H1 (cell line): ENCODE data around the gene MATK. TPM values are rescaled to one million over a fixed set of nuclear protein-coding genes. Genes with fewer than 3 reads are reported as not detected.

Source experiments
- ATF3 ChIP-seq: IDR thresholded peaks from 2 replicates; pipeline ENCODE4 v1.6.1; 2011; ENCODE audit warnings: low read depth, mild to moderate bottlenecking, low read length; ENCODE audit not compliant: insufficient read depth
- BRCA1 ChIP-seq: IDR thresholded peaks from 2 replicates; pipeline ENCODE4 v1.6.1; 2012; ENCODE audit warnings: low read depth, low read length, improper control_type of control experiment
- CHD7 ChIP-seq: fragments of 300-600 bp; sonication (generic); IDR thresholded peaks from 2 replicates; pipeline ENCODE4 v1.7.1; 2012; ENCODE audit warnings: low read length, moderate library complexity, mild to moderate bottlenecking, inconsistent platforms; ENCODE audit not compliant: insufficient replicate concordance
- CREB1 ChIP-seq: IDR thresholded peaks from 2 replicates; pipeline ENCODE4 v1.6.1; 2012; ENCODE audit warnings: inconsistent platforms
- HDAC6 ChIP-seq: IDR thresholded peaks from one replicate; pipeline ENCODE4 v1.7.1; 2012; ENCODE audit warnings: low read depth, mild to moderate bottlenecking, inconsistent platforms, low read length, moderate library complexity
- JUN ChIP-seq: IDR thresholded peaks from 2 replicates; pipeline ENCODE4 v1.6.1; 2011; ENCODE audit warnings: low read depth, mild to moderate bottlenecking, improper control_type of control experiment, low read length
- MAFK ChIP-seq: IDR thresholded peaks from 2 replicates; pipeline ENCODE4 v1.6.1; 2012; ENCODE audit warnings: low read depth, mild to moderate bottlenecking, improper control_type of control experiment, low read length
- POLR2A ChIP-seq, 2 experiments: IDR thresholded peaks; 1 replicate in 1 of 2; 2 replicates in 1 of 2; pipeline ENCODE4 v1.6.1; 2011; ENCODE audit warnings: low read depth in 2 of 2, low read length in 2 of 2, mild to moderate bottlenecking in 2 of 2; ENCODE audit errors: control extremely low read depth in 1 of 2
- POU5F1 ChIP-seq: IDR thresholded peaks from 2 replicates; pipeline ENCODE4 v1.6.1; 2011; ENCODE audit warnings: low read depth, mild to moderate bottlenecking, low read length, moderate library complexity
- RXRA ChIP-seq: IDR thresholded peaks from 2 replicates; pipeline ENCODE4 v1.6.1; 2011; ENCODE audit warnings: low read depth, mild to moderate bottlenecking, low read length, moderate library complexity; ENCODE audit not compliant: insufficient read depth
- SP1 ChIP-seq: IDR thresholded peaks from 2 replicates; pipeline ENCODE4 v1.6.1; 2011; ENCODE audit warnings: low read depth, low read length
- polyA plus RNA-seq, 7 experiments: library from polyadenylated mRNA; depleted of rRNA in 3 of 7; stranded (reverse) in 5 of 7; unstranded in 2 of 7; fragments of >200 nt in 5 of 7; fragments of 200-250 nt in 2 of 7; gene quantifications; 1 replicate in 5 of 7; 2 replicates in 1 of 7; 4 replicates in 1 of 7; pipeline versions ENCODE4 v1.2.1 to v1.2.3, GENCODE V29; 2011 to 2013; ENCODE audit warnings: missing spikeins in 2 of 7, mixed read lengths in 2 of 7
- total RNA-seq: library from RNA; stranded (reverse); fragmentation: NEBNext Ultra II Directional; extraction: Animal tissue kit (Norgen Biotek cat#: 25700); gene quantifications from 2 replicates; pipeline ENCODE4 v1.2.1, GENCODE V29; 2021

The MATK gene
- total and polyA plus RNA-seq, 2 of the 8 experiments (the other 6 are each of a cell fraction or from before 2014, with no cell fraction given): 20.5 to 21.4 TPM

- TF ChIP-seq CHD7 (no peak), POLR2A (IDR thresholded peaks at IDR 0.05; ENCODE audit: control extremely low read depth in 1 of 2, low read depth in 2 of 2, low read length in 2 of 2) (no peak), ATF3 (no peak), HDAC6 (no peak), JUN (no peak), MAFK (no peak), CREB1 (no peak), BRCA1 (no peak), SP1 (no peak), RXRA (no peak), POU5F1 (no peak)
Observed at GRCh38 chr19:3803114-3803888, 17.1 kb upstream of the MATK start (continued).
